GM21717 (cell line): Measurements from ENCODE around the gene SLITRK5.

Experiments used
- ATAC-seq: cut with Tn5 transposase; IDR thresholded peaks from one replicate; pipeline ENCODE4 v1.9.1; 2021; ENCODE audit warnings: mild to moderate bottlenecking, moderate library complexity; ENCODE audit not compliant: unreplicated experiment

SLITRK5 gene

DNA sequence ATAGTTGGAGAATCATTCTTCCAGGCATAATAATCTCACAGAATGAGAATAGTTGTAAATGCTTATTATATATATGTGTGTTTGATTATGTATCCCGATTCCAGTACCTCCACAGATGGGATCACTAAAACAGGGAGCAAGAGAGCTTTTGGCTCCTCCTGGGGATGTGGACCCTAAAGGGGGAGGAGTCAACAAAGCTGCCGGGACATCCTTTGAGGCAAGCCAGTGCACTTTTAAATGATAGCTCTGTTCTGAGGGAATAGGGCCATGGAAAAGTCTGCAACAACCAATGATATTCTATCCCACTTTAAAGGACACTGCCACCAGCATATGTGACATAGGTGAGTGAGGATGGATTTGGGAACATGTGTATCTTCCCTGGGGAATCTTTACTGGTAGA, 40.8 kb downstream of the SLITRK5 start:
- no peak for ATAC-seq
